Testis (tissue), 3 donors: ENCODE data around the gene LSP1. TPM values are rescaled to one million over a fixed set of nuclear protein-coding genes. Genes with fewer than 3 reads are reported as not detected.

Source experiments
- DNase-seq: peaks from one replicate; pipeline ENCODE4 v3.0.0-alpha.2; 2019
- H3K27ac ChIP-seq, 2 donors: fragments of 200-600 bp; sonication (generic); one replicate each; pipeline ENCODE4 v1.5.1; 2019
- H3K27me3 ChIP-seq: fragments of 200-600 bp; sonication (generic); one replicate; pipeline ENCODE4 v1.5.1; 2019
- H3K36me3 ChIP-seq: fragments of 200-600 bp; sonication (generic); one replicate; pipeline ENCODE4 v1.5.1; 2017; ENCODE audit warnings: low read depth; ENCODE audit errors: missing control alignments
- H3K4me1 ChIP-seq: fragments of 200-600 bp; sonication (generic); one replicate; pipeline ENCODE4 v1.5.1; 2019
- H3K4me3 ChIP-seq, 2 donors: fragments of 200-600 bp; sonication (generic); one replicate each; pipeline ENCODE4 v1.5.1; 2017 to 2019
- H3K9me3 ChIP-seq: fragments of 200-600 bp; sonication (generic); one replicate; pipeline ENCODE4 v1.5.1; 2017
- POLR2A ChIP-seq: fragments of 450-650 bp; IDR thresholded peaks from one replicate; pipeline ENCODE4 v1.6.1; 2017; ENCODE audit warnings: antibody characterized with exemption, mild to moderate bottlenecking, moderate library complexity
- WGBS, 2 donors: methylation state at CpG; one replicate each; pipeline ENCODE4 v1.1.5; 2018; 5-methylcytosine and 5-hydroxymethylcytosine counted together
- intact Hi-C: fragments of 100-400 bp; cut with DNase I; formaldehyde crosslinking; loops from one replicate; pipeline ENCODE4 v1.15.1; 2023; ENCODE audit warnings: low total_unique reads
- polyA plus RNA-seq: library from polyadenylated mRNA; stranded (reverse); fragments of 350-450 nt; fragmentation: Illumina TruSeq; extraction: RNeasy Lipid Tissue Mini Kit (QIAGEN cat#74804); gene quantifications from one replicate; pipeline ENCODE4 v1.2.3, GENCODE V29; 2014; ENCODE audit warnings: low read depth, low replicate concordance; ENCODE audit not compliant: insufficient read depth
- total RNA-seq, 2 donors: library from RNA; depleted of rRNA; stranded (reverse); fragments of >200 nt; gene quantifications; one replicate each; pipeline ENCODE4 v1.2.3, GENCODE V29; 2016
- TF ChIP-seq, protein P1 (sequence below), 3 experiments: fragments of 450-650 bp in 2 of 3; fragments of 200-600 bp in 1 of 3; sonication (generic) in 1 of 3; IDR thresholded peaks; one replicate each; pipeline ENCODE4 v1.5.1; 2016 to 2019; ENCODE audit warnings: antibody characterized with exemption in 3 of 3, mild to moderate bottlenecking in 2 of 3, moderate library complexity in 1 of 3

Gene LSP1
- total and polyA plus RNA-seq, 3 donors from 2014 or later, result 13.0 to 50.1 (median 19.9) TPM

DNA sequence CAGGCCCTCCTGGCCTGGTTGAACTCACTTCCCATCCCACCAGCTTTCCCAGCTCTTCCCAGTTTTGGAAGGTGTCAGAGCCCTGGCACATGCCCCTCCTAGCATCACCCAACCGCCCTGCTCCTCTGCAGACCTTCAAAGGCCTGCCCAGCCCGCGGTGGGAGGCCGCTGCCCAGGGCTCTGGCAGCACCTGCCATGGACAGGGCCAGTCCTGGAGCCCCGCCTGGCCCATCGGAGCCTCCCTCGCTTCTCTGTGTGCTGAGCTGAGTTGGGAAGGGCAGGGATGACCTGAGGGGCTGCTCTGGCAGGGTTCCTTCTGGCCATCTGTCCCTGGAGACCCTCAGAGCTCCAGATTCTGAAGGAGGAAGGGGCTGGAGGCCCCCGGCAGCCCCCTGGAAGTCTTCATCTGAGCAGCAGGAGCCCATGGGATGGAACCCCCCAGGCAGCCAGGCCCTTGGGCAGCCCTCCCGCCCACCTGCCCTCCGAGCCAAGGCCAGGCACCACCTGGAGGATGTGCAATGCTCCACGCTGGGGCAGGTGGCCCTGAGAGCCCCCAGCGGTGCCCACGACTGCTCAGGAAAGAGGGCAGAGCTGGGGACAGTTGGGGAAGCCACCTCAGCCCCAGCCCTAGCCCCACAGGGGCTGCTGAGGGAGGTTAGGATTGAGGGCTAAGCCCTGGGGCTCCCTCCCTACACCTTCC, 3.6 kb downstream of the LSP1 start:
- Histone ChIP-seq H3K4me1 (no peaks in the 10 kb centered on the region), H3K27me3 (no peaks in the 10 kb centered on the region), H3K9me3 (no peaks in the 10 kb centered on the region), H3K27ac (no peak overlapping the region), H3K4me3 (no peak overlapping the region), H3K36me3 (no peaks in the 10 kb centered on the region)
- TF ChIP-seq POLR2A, result no peak
- TF ChIP-seq, protein P1, sequence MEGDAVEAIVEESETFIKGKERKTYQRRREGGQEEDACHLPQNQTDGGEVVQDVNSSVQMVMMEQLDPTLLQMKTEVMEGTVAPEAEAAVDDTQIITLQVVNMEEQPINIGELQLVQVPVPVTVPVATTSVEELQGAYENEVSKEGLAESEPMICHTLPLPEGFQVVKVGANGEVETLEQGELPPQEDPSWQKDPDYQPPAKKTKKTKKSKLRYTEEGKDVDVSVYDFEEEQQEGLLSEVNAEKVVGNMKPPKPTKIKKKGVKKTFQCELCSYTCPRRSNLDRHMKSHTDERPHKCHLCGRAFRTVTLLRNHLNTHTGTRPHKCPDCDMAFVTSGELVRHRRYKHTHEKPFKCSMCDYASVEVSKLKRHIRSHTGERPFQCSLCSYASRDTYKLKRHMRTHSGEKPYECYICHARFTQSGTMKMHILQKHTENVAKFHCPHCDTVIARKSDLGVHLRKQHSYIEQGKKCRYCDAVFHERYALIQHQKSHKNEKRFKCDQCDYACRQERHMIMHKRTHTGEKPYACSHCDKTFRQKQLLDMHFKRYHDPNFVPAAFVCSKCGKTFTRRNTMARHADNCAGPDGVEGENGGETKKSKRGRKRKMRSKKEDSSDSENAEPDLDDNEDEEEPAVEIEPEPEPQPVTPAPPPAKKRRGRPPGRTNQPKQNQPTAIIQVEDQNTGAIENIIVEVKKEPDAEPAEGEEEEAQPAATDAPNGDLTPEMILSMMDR (IDR thresholded peaks at IDR 0.05), result no peak
- WGBS, 2 donors, result 92 to 94% methylated on average over 2 to 13 of the region's 13 CpGs
- no peak for DNase-seq
- intact Hi-C loops, result no loop called here

DNA sequence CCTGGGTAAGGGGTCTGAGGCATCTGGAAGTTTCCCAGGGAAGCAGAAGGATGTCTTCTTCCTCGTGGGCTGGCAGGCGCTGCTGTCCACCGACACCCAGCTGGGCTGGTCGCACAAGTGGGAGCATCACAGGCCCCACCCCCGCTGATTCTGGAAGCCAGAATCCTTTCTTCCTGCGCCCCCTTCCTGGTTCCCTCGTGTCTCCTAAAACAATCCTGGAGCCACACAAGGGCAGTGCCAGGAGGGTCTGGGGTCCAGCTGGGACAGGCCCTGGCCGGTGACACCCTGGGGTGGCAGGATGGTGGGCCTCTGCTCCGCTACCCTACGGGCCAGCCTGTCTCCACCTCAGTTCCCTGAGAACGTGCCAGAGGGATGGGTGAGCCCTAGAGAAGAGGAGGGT, 4.2 kb downstream of the LSP1 start:
- Histone ChIP-seq H3K27me3 (no peaks in the 10 kb centered on the region), H3K4me1 (no peaks in the 10 kb centered on the region), H3K4me3 (no peak overlapping the region), H3K9me3 (no peaks in the 10 kb centered on the region), H3K36me3 (no peaks in the 10 kb centered on the region), H3K27ac (no peak overlapping the region)
- no peak for DNase-seq
- no peak for TF ChIP-seq POLR2A
- TF ChIP-seq, protein P1 (IDR thresholded peaks at IDR 0.05), result no peak
- intact Hi-C loops, result no loop called here
- 92 to 95% methylated on average over 11 of the region's 11 CpGs for WGBS, 2 donors

DNA sequence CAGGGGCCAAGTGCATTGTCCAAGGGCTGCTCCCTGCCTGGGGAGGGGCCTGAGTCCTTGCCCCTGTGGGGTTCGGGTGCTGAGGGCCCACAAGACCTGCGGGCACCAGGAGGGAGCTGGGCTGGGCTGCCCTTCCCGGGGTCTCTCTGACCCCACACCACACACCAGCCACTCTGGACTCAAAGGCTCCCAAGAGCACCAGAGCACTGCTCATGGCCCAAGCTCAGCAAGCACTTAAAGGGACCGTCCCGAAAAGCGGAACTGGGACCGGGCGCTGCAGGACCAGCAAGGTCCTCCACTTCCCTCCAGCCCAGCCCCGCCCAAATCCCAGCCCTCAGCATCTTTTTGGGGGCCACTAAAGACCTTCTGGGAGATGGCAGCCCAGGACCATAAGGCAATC, 5.3 kb downstream of the LSP1 start:
- TF ChIP-seq, protein P1 (IDR thresholded peaks at IDR 0.05), result no peak
- no peak for TF ChIP-seq POLR2A
- Histone ChIP-seq H3K9me3 (no peaks in the 10 kb centered on the region), H3K4me3 (no peak overlapping the region), H3K36me3 (no peaks in the 10 kb centered on the region), H3K4me1 (peaks cover 3% of the 10 kb centered on the region), H3K27ac (no peak overlapping the region), H3K27me3 (no peaks in the 10 kb centered on the region)
- no peak for DNase-seq
- 80 to 88% methylated on average over 1 to 9 of the region's 9 CpGs for WGBS, 2 donors
- intact Hi-C loops, result no loop called here

DNA sequence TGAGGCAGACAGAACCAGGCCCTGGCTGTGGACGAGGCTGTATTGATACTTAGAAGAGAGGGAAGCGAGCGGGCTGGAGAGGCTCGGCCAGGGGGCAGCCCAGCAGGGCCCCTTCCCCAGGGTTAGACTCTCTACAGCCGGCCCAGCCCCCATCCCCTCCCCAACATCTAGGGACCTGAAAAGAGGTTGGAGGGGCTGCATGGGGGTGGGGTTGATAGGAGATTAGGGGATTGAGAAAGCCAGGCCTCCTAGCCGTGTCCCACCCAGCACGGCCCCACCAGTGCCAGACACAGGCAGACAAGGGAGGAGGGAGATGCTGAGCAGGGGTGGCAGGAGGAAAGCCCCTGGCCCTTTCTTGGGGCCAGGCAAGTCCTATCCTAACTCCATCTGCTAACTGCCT, 5.7 kb downstream of the LSP1 start:
- Histone ChIP-seq H3K36me3 (no peaks in the 10 kb centered on the region), H3K4me1 (peaks cover 7% of the 10 kb centered on the region), H3K4me3 (no peak overlapping the region), H3K27me3 (no peaks in the 10 kb centered on the region), H3K27ac (no peak overlapping the region), H3K9me3 (no peaks in the 10 kb centered on the region)
- 93 to 100% methylated on average over 3 to 7 of the region's 7 CpGs for WGBS, 2 donors
- intact Hi-C loops, result no loop called here
- no peak for DNase-seq
- TF ChIP-seq, protein P1 (IDR thresholded peaks at IDR 0.05), result no peak
- TF ChIP-seq POLR2A, result no peak

DNA sequence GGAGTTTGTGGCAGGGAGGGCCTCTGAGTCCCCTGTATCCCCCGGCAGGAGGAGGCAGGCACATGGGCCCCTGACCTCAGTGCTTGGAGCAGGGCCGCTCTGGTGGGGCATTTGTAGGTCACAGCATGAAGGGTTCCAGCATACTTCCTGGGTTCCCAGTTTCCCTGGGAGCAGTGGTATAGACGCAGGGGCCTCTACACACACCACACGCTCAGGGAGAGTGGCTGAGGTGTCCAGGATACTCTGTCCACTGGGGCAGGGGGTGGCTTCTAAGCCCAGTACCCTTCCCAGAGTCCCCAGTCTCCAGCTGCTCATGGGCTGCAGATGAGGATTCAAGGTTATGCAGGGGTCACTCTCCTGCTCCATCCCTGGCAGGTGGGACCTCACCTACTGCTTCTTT, 6.1 kb downstream of the LSP1 start:
- no peak overlapping the region for H3K27ac ChIP-seq
- DNase-seq, result no peak
- intact Hi-C loops, result no loop called here
- no peaks in the 10 kb centered on the region for H3K27me3 ChIP-seq
- no peaks in the 10 kb centered on the region for H3K36me3 ChIP-seq
- TF ChIP-seq POLR2A, result no peak
- TF ChIP-seq, protein P1 (IDR thresholded peaks at IDR 0.05), result no peak
- 76 to 87% methylated on average over 2 to 4 of the region's 4 CpGs for WGBS, 2 donors
- peaks cover 11% of the 10 kb centered on the region for H3K4me1 ChIP-seq
- no peaks in the 10 kb centered on the region for H3K9me3 ChIP-seq
- no peak overlapping the region for H3K4me3 ChIP-seq
